ENCODE results near the gene DDC.

Gene DDC

DNA sequence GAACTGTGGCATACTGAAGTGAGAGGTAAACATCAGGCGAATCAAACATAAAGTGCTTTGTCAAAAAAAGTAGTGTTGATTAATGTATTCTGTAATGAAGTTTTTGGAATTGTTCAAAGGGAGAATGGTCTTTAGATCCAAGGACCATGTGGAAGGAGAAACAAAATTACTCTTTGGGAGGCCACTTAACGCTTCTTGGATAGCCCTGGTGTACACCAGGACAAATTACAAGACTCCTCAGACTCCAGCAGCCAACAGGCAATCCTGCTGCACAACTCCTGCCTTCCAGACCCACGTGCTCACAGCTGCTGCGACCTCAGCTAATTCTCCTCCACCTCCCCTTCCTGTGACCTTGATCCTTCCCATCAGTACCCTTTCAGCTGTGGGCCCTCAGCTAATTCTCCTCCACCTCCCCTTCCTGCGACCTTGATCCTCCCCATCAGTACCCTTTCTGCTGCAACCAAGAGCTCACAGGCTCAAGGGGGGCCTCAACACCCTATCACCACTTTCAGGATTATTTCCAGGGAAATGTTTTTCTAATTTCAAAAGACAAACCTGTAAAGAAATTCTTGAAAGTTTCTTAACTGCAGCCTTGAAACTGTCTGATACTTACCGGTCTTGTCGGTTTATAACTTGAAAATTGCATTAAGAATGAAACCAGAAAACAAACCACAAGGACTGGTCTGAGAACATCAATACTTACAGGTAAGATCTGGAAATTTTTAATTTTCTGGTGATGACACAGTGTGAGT is 29.7 kb upstream of the DDC start:
- Histone ChIP-seq H3K9ac (ENCODE audit: low read length) (no peak overlapping the region), H4K91ac (ENCODE audit: low read depth, low read length) (no peak overlapping the region), H3K79me2 (ENCODE audit: control insufficient read depth, insufficient read depth, low read length, poor library complexity) (no peaks in the 10 kb centered on the region), H3K27ac (ENCODE audit: low read depth, low read length) (no peak overlapping the region), H3K4me2 (ENCODE audit: low read length) (no peak overlapping the region), H3K4me3 (ENCODE audit: low read depth, low read length) (no peak overlapping the region), H2BK12ac (ENCODE audit: low read length) (no peak overlapping the region), H3K9me3 (ENCODE audit: insufficient read depth, low read depth, low read length) (peaks cover 6% of the 10 kb centered on the region), H4K12ac (ENCODE audit: low read depth, low read length) (no peak overlapping the region), H3K4me1 (ENCODE audit: control insufficient read depth in 1 of 2, insufficient read depth in 2 of 2, low read length in 2 of 2) (no peaks in the 10 kb centered on the region), H3K18ac (ENCODE audit: low read length) (no peak overlapping the region), H2BK5ac (ENCODE audit: low read depth, low read length, poor library complexity) (no peak overlapping the region), H3K36me3 (ENCODE audit: control insufficient read depth in 1 of 2, insufficient read depth in 2 of 2, low read length in 2 of 2) (peaks cover 14 to 24% of the 10 kb centered on the region in 2 experiments), H3K23ac (ENCODE audit: low read length) (no peak overlapping the region), H4K8ac (ENCODE audit: low read depth, low read length) (no peak overlapping the region), H2AK5ac (ENCODE audit: low read length) (no peak overlapping the region), H3K14ac (ENCODE audit: low read length) (no peak overlapping the region), H3K4ac (ENCODE audit: low read depth, low read length) (no peak overlapping the region), H2BK120ac (ENCODE audit: insufficient read depth, low read length, poor library complexity) (no peak overlapping the region), H3K79me1 (ENCODE audit: low read length) (no peaks in the 10 kb centered on the region), H2AFZ (ENCODE audit: insufficient read depth, low read length, poor library complexity) (no peak overlapping the region), H3K27me3 (ENCODE audit: insufficient read depth, low read length) (no peaks in the 10 kb centered on the region)
- no CpG with 5 or more reads among the region's 7 CpGs for WGBS (ENCODE audit: extremely low coverage, insufficient coverage, insufficient read length)
- no peak for DNase-seq

DNA sequence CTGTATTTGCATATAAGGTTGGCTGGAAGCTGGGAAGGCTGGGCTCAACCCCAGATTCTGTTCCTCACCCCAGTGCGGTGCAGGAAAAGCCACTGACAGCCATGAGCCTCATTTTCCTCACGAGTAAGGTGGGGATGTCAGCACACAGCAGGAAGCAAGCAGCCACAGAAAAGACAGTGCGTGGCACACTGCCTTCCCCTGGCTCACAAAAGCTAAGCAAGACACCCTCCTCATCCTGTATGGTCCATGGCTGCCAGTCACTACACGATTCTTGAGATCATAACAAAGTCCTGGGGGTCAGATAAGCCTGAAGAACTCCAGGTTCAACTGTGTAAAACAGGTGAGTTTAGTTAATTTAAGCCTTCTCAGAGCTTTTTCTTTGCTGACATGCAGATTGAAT is 28.9 kb upstream of the DDC start:
- WGBS (ENCODE audit: extremely low coverage, insufficient coverage, insufficient read length), result no CpG with 5 or more reads among the region's 4 CpGs
- no peak overlapping the region for H4K12ac ChIP-seq (ENCODE audit: low read depth, low read length)

GRCh38 chr7:50592940-50593339 is 27.7 kb upstream of the DDC start:
- Histone ChIP-seq H3K79me2 (ENCODE audit: control insufficient read depth, insufficient read depth, low read length, poor library complexity) (no peaks in the 10 kb centered on the region), H3K23ac (ENCODE audit: low read length) (no peak overlapping the region), H4K12ac (ENCODE audit: low read depth, low read length) (no peak overlapping the region), H3K9me3 (ENCODE audit: insufficient read depth, low read depth, low read length) (peaks cover 6% of the 10 kb centered on the region), H3K4ac (ENCODE audit: low read depth, low read length) (no peak overlapping the region), H3K4me3 (ENCODE audit: low read depth, low read length) (no peak overlapping the region), H3K9ac (ENCODE audit: low read length) (no peak overlapping the region), H3K79me1 (ENCODE audit: low read length) (no peaks in the 10 kb centered on the region), H3K4me1 (ENCODE audit: control insufficient read depth in 1 of 2, insufficient read depth in 2 of 2, low read length in 2 of 2) (no peaks in the 10 kb centered on the region), H3K4me2 (ENCODE audit: low read length) (no peak overlapping the region), H4K8ac (ENCODE audit: low read depth, low read length) (no peak overlapping the region), H3K36me3 (ENCODE audit: control insufficient read depth in 1 of 2, insufficient read depth in 2 of 2, low read length in 2 of 2) (peaks cover 12 to 20% of the 10 kb centered on the region in 2 experiments), H2BK5ac (ENCODE audit: low read depth, low read length, poor library complexity) (no peak overlapping the region), H4K91ac (ENCODE audit: low read depth, low read length) (no peak overlapping the region), H3K27ac (ENCODE audit: low read depth, low read length) (no peak overlapping the region), H3K18ac (ENCODE audit: low read length) (no peak overlapping the region), H2AK5ac (ENCODE audit: low read length) (no peak overlapping the region), H3K14ac (ENCODE audit: low read length) (no peak overlapping the region), H2BK12ac (ENCODE audit: low read length) (no peak overlapping the region), H2BK120ac (ENCODE audit: insufficient read depth, low read length, poor library complexity) (no peak overlapping the region), H2AFZ (ENCODE audit: insufficient read depth, low read length, poor library complexity) (no peak overlapping the region), H3K27me3 (ENCODE audit: insufficient read depth, low read length) (no peaks in the 10 kb centered on the region)
- no CpG with 5 or more reads among the region's 13 CpGs for WGBS (ENCODE audit: extremely low coverage, insufficient coverage, insufficient read length)
- no peak for DNase-seq

More for the DNA sequence above, 28.9 kb upstream of the DDC start:
- Histone ChIP-seq H2AFZ (ENCODE audit: insufficient read depth, low read length, poor library complexity) (no peak overlapping the region), H4K8ac (ENCODE audit: low read depth, low read length) (no peak overlapping the region), H3K4ac (ENCODE audit: low read depth, low read length) (no peak overlapping the region), H2BK12ac (ENCODE audit: low read length) (no peak overlapping the region), H3K79me2 (ENCODE audit: control insufficient read depth, insufficient read depth, low read length, poor library complexity) (no peaks in the 10 kb centered on the region), H3K14ac (ENCODE audit: low read length) (no peak overlapping the region), H3K9me3 (ENCODE audit: insufficient read depth, low read depth, low read length) (peaks cover 6% of the 10 kb centered on the region), H2BK5ac (ENCODE audit: low read depth, low read length, poor library complexity) (no peak overlapping the region), H3K36me3 (ENCODE audit: control insufficient read depth in 1 of 2, insufficient read depth in 2 of 2, low read length in 2 of 2) (peaks cover 12 to 24% of the 10 kb centered on the region in 2 experiments), H3K4me3 (ENCODE audit: low read depth, low read length) (no peak overlapping the region), H3K79me1 (ENCODE audit: low read length) (no peaks in the 10 kb centered on the region), H2AK5ac (ENCODE audit: low read length) (no peak overlapping the region), H3K4me2 (ENCODE audit: low read length) (no peak overlapping the region), H3K23ac (ENCODE audit: low read length) (no peak overlapping the region), H3K27me3 (ENCODE audit: insufficient read depth, low read length) (no peaks in the 10 kb centered on the region), H3K18ac (ENCODE audit: low read length) (no peak overlapping the region), H3K4me1 (ENCODE audit: control insufficient read depth in 1 of 2, insufficient read depth in 2 of 2, low read length in 2 of 2) (no peaks in the 10 kb centered on the region), H3K27ac (ENCODE audit: low read depth, low read length) (no peak overlapping the region), H2BK120ac (ENCODE audit: insufficient read depth, low read length, poor library complexity) (no peak overlapping the region), H4K91ac (ENCODE audit: low read depth, low read length) (no peak overlapping the region), H3K9ac (ENCODE audit: low read length) (no peak overlapping the region)
- no peak for DNase-seq

DNA sequence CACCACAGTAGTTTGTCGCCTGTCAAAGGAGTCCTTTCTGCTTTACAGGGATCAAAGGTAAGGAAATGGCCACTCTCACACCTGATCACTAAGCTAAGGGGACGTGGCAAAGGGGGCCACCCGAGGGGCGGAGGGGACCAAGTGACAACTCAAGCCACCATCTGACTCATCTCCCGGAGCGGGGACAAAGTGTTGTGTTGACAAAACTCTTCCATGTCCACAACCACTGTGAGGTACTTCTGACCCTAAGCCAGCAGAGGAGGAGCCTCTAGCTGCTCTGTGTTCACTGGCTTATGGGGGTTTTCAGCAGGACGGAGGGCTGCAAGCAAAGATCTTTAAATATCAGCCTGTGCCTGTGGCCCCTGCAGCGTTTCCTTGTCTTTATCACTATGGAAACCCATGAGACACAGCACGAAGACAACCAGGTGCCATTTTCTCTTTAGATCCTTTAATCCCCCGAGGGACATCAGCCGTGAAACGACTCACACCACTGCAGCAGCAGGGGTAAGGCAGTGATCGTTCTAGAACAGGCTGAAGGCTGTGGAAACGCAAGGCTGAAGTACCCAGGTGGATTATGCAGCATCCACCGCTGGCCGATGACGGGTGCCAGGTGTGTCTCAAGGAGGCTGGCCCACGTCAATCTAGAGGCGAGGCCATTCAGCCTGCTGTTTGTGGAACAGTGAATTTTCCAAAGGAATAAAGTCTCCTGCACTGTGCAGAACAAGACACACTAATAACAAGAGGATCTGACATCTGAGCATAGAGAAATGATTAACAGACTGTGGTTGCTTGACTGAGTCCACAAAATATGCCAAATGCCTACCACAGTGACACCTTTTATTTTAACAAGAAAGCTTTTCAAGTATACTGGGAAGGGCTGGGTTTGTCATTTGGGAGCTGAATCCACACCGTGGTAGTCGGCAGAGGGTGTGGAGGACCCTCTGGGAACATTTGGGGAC is 26.6 kb upstream of the DDC start:
- H3K4ac ChIP-seq (ENCODE audit: low read depth, low read length), result no peak overlapping the region
- H2AK5ac ChIP-seq (ENCODE audit: low read length), result no peak overlapping the region
- H3K79me2 ChIP-seq (ENCODE audit: control insufficient read depth, insufficient read depth, low read length, poor library complexity), result no peaks in the 10 kb centered on the region
- no peak overlapping the region for H2BK5ac ChIP-seq (ENCODE audit: low read depth, low read length, poor library complexity)
- no peak overlapping the region for H3K9ac ChIP-seq (ENCODE audit: low read length)
- H2BK120ac ChIP-seq (ENCODE audit: insufficient read depth, low read length, poor library complexity), result no peak overlapping the region
- no peak overlapping the region for H2BK12ac ChIP-seq (ENCODE audit: low read length)
- no CpG with 5 or more reads among the region's 21 CpGs for WGBS (ENCODE audit: extremely low coverage, insufficient coverage, insufficient read length)
- no peaks in the 10 kb centered on the region for H3K27me3 ChIP-seq (ENCODE audit: insufficient read depth, low read length)
- no peak overlapping the region for H4K12ac ChIP-seq (ENCODE audit: low read depth, low read length)
- H3K27ac ChIP-seq (ENCODE audit: low read depth, low read length), result no peak overlapping the region
- no peaks in the 10 kb centered on the region for H3K4me1 ChIP-seq (ENCODE audit: control insufficient read depth in 1 of 2, insufficient read depth in 2 of 2, low read length in 2 of 2)
- H3K36me3 ChIP-seq (ENCODE audit: control insufficient read depth in 1 of 2, insufficient read depth in 2 of 2, low read length in 2 of 2), result peaks cover 9 to 17% of the 10 kb centered on the region in 2 experiments
- H3K79me1 ChIP-seq (ENCODE audit: low read length), result no peaks in the 10 kb centered on the region
- no peak overlapping the region for H3K4me3 ChIP-seq (ENCODE audit: low read depth, low read length)
- no peak for DNase-seq
- no peak overlapping the region for H4K91ac ChIP-seq (ENCODE audit: low read depth, low read length)
- peaks cover 8% of the 10 kb centered on the region for H3K9me3 ChIP-seq (ENCODE audit: insufficient read depth, low read depth, low read length)
- no peak overlapping the region for H3K4me2 ChIP-seq (ENCODE audit: low read length)
- H4K8ac ChIP-seq (ENCODE audit: low read depth, low read length), result no peak overlapping the region
- no peak overlapping the region for H3K23ac ChIP-seq (ENCODE audit: low read length)
- no peak overlapping the region for H3K14ac ChIP-seq (ENCODE audit: low read length)
- H3K18ac ChIP-seq (ENCODE audit: low read length), result no peak overlapping the region
- no peak overlapping the region for H2AFZ ChIP-seq (ENCODE audit: insufficient read depth, low read length, poor library complexity)

All from trophoblast cell (in vitro differentiated cells and primary cell).